Neural cell (in vitro differentiated cells): Measurements from ENCODE around the gene SEC24D.

Experiments
- CTCF ChIP-seq: fragments of 450-650 bp; IDR thresholded peaks from 2 replicates; pipeline ENCODE4 v1.5.1; 2014; ENCODE audit warnings: antibody characterized with exemption, mild to moderate bottlenecking, moderate library complexity; ENCODE audit not compliant: poor library complexity, severe bottlenecking
- EP300 ChIP-seq: fragments of 450-650 bp; conservative IDR thresholded peaks from 2 replicates; pipeline ENCODE4 v1.6.1; 2014; ENCODE audit warnings: antibody characterized with exemption, mild to moderate bottlenecking, moderate library complexity; ENCODE audit not compliant: poor library complexity, severe bottlenecking
- EZH2 ChIP-seq: fragments of 200-600, 300-800 bp; shearing (Covaris generic), sonication (generic); IDR thresholded peaks from 2 replicates; pipeline ENCODE4 v1.6.1; 2014; ENCODE audit warnings: antibody characterized with exemption, low read length, borderline replicate concordance, mild to moderate bottlenecking; ENCODE audit not compliant: insufficient read depth, poor library complexity, severe bottlenecking
- MXI1 ChIP-seq: fragments of 450-650 bp; conservative IDR thresholded peaks from 2 replicates; pipeline ENCODE4 v1.6.1; 2014; ENCODE audit warnings: antibody characterized with exemption, mild to moderate bottlenecking; ENCODE audit not compliant: poor library complexity, severe bottlenecking
- POLR2AphosphoS5 ChIP-seq: IDR thresholded peaks from 2 replicates; pipeline ENCODE4 v1.6.1; 2012
- RAD21 ChIP-seq: fragments of 450-650 bp; conservative IDR thresholded peaks from 2 replicates; pipeline ENCODE4 v1.6.1; 2014; ENCODE audit warnings: antibody characterized with exemption, mild to moderate bottlenecking, moderate library complexity
- REST ChIP-seq: IDR thresholded peaks from 2 replicates; pipeline ENCODE4 v1.6.1; 2012; ENCODE audit warnings: borderline replicate concordance
- SMC3 ChIP-seq: fragments of 450-650 bp; conservative IDR thresholded peaks from 2 replicates; pipeline ENCODE4 v1.6.1; 2014; ENCODE audit warnings: antibody characterized with exemption, mild to moderate bottlenecking, moderate library complexity; ENCODE audit not compliant: poor library complexity
- TAF1 ChIP-seq: IDR thresholded peaks from 2 replicates; pipeline ENCODE4 v1.6.1; 2012; ENCODE audit warnings: low read depth

- TF ChIP-seq CTCF (no peak), TAF1 (no peak), POLR2AphosphoS5 (no peak), EP300 (no peak), RAD21 (no peak), EZH2 (no peak), SMC3 (no peak), MXI1 (no peak), REST (no peak)
Observed at GRCh38 chr4:118848901-118849300, 13.0 kb upstream of the SEC24D start.
